H1 (cell line): ENCODE results near the gene CENPM.

Experiments used
- CBX8 ChIP-seq: fragments of 300-800, 300-1000 bp; sonication (generic); IDR thresholded peaks from 2 replicates; pipeline ENCODE4 v1.7.1; 2016; ENCODE audit warnings: low read depth, low read length, borderline replicate concordance
- GABPA ChIP-seq: IDR thresholded peaks from 2 replicates; pipeline ENCODE4 v1.6.1; 2011; ENCODE audit warnings: mild to moderate bottlenecking, low read length, moderate library complexity, borderline replicate concordance; ENCODE audit not compliant: insufficient read depth
- GTF2F1 ChIP-seq: IDR thresholded peaks from 2 replicates; pipeline ENCODE4 v1.6.1; 2012; ENCODE audit warnings: low read depth, low read length, improper control_type of control experiment, borderline replicate concordance
- MAFK ChIP-seq: IDR thresholded peaks from 2 replicates; pipeline ENCODE4 v1.6.1; 2012; ENCODE audit warnings: low read depth, mild to moderate bottlenecking, improper control_type of control experiment, low read length
- NRF1 ChIP-seq: IDR thresholded peaks from 2 replicates; pipeline ENCODE4 v1.6.1; 2011; ENCODE audit warnings: mild to moderate bottlenecking, low read depth, low read length, improper control_type of control experiment
- POLR2AphosphoS5 ChIP-seq: IDR thresholded peaks from 2 replicates; pipeline ENCODE4 v1.6.1; 2011; ENCODE audit warnings: low read depth, low read length
- RAD21 ChIP-seq, 2 experiments: IDR thresholded peaks in 1 of 2; conservative IDR thresholded peaks in 1 of 2; 2 replicates each; pipeline ENCODE4 v1.6.1; 2011; ENCODE audit warnings: low read depth in 2 of 2, low read length in 2 of 2, improper control_type of control experiment in 1 of 2, inconsistent platforms in 1 of 2, mild to moderate bottlenecking in 1 of 2, moderate library complexity in 1 of 2
- SAP30 ChIP-seq: fragments of 300-600 bp; sonication (generic); IDR thresholded peaks from 2 replicates; pipeline ENCODE4 v1.7.1; 2012; ENCODE audit warnings: low read length, moderate library complexity, mild to moderate bottlenecking, inconsistent platforms; ENCODE audit not compliant: insufficient read depth, insufficient replicate concordance
- TBP ChIP-seq: IDR thresholded peaks from 2 replicates; pipeline ENCODE4 v1.6.1; 2011; ENCODE audit warnings: low read depth, low read length, improper control_type of control experiment
- TF ChIP-seq, protein P1 (sequence below), 3 experiments: IDR thresholded peaks; 1 replicate in 2 of 3; 2 replicates in 1 of 3; pipeline versions ENCODE4 v1.5.1 to v1.6.1; 2011; ENCODE audit warnings: low read length in 3 of 3, mild to moderate bottlenecking in 3 of 3, inconsistent platforms in 2 of 3, low read depth in 1 of 3, moderate library complexity in 1 of 3; ENCODE audit not compliant: insufficient read depth in 1 of 3; ENCODE audit errors: control extremely low read depth in 1 of 3

DNA sequence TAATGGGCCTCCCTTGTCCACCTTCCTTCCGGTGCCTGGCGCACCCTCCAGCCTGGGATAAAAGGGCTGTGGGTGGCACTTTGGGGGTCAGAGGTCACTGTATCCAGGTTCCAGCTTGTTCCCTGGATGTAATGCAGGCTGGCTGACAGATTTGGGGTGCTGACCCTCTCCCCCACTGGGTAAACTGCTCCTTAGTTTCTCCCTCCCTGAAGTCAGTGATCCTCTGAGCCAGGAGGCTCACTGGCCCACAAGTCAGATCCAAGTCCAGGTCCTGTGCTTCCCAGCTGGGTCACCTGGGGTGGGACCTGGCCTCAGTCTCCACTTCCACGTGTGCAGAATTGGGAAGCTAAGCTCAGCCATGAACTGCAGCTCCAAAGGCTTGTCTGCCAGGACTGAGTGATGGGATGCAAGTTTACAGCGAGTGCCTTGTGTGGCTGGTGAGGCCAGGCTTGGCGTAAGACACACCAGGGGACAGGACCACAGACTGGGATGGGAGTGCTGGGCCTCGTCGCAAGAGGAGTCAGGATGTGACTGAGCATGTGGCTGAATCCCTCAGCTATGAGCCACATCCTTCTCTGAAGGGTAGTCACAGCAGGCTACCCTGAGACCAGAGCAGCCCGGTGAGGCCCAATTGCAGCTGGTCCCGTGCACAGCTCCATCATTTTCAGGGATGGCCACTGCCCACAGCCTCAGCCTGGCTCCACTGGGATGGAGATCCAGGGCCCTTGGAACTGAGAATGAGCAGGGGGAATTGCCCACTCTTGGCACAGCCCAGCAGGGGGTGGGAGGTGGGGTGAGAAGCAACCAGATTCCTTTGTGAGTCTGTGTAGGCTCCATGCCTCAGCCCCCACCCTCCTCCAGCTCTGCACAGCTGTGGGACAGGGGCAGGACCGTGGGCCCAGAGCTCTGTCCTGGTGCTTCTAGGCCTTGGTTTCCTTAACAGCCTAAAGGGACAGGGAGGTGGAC lies 39.2 kb downstream of the CENPM start:
- TF ChIP-seq MAFK: no peak
- TF ChIP-seq, protein P1, sequence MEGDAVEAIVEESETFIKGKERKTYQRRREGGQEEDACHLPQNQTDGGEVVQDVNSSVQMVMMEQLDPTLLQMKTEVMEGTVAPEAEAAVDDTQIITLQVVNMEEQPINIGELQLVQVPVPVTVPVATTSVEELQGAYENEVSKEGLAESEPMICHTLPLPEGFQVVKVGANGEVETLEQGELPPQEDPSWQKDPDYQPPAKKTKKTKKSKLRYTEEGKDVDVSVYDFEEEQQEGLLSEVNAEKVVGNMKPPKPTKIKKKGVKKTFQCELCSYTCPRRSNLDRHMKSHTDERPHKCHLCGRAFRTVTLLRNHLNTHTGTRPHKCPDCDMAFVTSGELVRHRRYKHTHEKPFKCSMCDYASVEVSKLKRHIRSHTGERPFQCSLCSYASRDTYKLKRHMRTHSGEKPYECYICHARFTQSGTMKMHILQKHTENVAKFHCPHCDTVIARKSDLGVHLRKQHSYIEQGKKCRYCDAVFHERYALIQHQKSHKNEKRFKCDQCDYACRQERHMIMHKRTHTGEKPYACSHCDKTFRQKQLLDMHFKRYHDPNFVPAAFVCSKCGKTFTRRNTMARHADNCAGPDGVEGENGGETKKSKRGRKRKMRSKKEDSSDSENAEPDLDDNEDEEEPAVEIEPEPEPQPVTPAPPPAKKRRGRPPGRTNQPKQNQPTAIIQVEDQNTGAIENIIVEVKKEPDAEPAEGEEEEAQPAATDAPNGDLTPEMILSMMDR (IDR thresholded peaks at IDR 0.05; ENCODE audit: control extremely low read depth in 1 of 3, insufficient read depth in 1 of 3, low read depth in 1 of 3, low read length in 3 of 3): no peak
- TF ChIP-seq GABPA: no peak
- TF ChIP-seq NRF1: no peak
- peak; percentile 70 for TF ChIP-seq POLR2AphosphoS5
- no peak for TF ChIP-seq CBX8
- TF ChIP-seq TBP: no peak
- TF ChIP-seq GTF2F1: no peak
- no peak for TF ChIP-seq RAD21 (IDR thresholded peaks at IDR 0.05 in 1 of 2, conservative IDR thresholded peaks at IDR 0.05 in 1 of 2; ENCODE audit: low read depth in 2 of 2, low read length in 2 of 2)
- TF ChIP-seq SAP30: no peak
